SK-N-MC (cell line): Measurements from ENCODE around the gene RAB3IP.
A peak's percentile ranks its signal among the peaks of the same experiment; 100 is the strongest.

ENCODE experiments used
- DNase-seq: peaks from one replicate; pipeline ENCODE4 v3.0.0-alpha.2; 2011; ENCODE audit warnings: low read depth, low spot score
- H3K27ac ChIP-seq: fragments of 200-600 bp; sonication (generic); 2 replicates; pipeline ENCODE4 v1.5.1; 2016; ENCODE audit warnings: mixed run types
- H3K36me3 ChIP-seq: fragments of 200-600 bp; sonication (generic); 2 replicates; pipeline ENCODE4 v1.6.1; 2017; ENCODE audit warnings: antibody characterized with exemption, low read length, mixed read lengths; ENCODE audit not compliant: insufficient read depth
- H3K4me3 ChIP-seq: fragments of 200-600 bp; sonication (generic); 2 replicates; pipeline ENCODE4 v1.5.1; 2016
- H3K9ac ChIP-seq: fragments of 200-600 bp; sonication (generic); 2 replicates; pipeline ENCODE4 v1.8.0; 2017; ENCODE audit warnings: mixed run types, mixed read lengths; ENCODE audit not compliant: insufficient read length
- H3K9me3 ChIP-seq: fragments of 200-600 bp; sonication (generic); 2 replicates; pipeline ENCODE4 v1.6.1; 2017; ENCODE audit warnings: low read depth, mild to moderate bottlenecking, antibody characterized with exemption, low read length, moderate library complexity, mixed read lengths
- EZH2 ChIP-seq: fragments of 200-600 bp; sonication (generic); IDR thresholded peaks from one replicate; pipeline ENCODE4 v1.6.1; 2017; ENCODE audit warnings: antibody characterized with exemption
- FOXP2 ChIP-seq: optimal IDR thresholded peaks from 2 replicates; pipeline ENCODE3; 2011; ENCODE audit warnings: mild to moderate bottlenecking, moderate library complexity; ENCODE audit not compliant: insufficient read depth; ENCODE audit errors: extremely low read length, control extremely low read depth
- POLR2AphosphoS5 ChIP-seq: IDR thresholded peaks from 2 replicates; pipeline ENCODE4 v1.6.1; 2012; ENCODE audit warnings: mild to moderate bottlenecking, low read depth, low read length, borderline replicate concordance

RAB3IP gene

DNA sequence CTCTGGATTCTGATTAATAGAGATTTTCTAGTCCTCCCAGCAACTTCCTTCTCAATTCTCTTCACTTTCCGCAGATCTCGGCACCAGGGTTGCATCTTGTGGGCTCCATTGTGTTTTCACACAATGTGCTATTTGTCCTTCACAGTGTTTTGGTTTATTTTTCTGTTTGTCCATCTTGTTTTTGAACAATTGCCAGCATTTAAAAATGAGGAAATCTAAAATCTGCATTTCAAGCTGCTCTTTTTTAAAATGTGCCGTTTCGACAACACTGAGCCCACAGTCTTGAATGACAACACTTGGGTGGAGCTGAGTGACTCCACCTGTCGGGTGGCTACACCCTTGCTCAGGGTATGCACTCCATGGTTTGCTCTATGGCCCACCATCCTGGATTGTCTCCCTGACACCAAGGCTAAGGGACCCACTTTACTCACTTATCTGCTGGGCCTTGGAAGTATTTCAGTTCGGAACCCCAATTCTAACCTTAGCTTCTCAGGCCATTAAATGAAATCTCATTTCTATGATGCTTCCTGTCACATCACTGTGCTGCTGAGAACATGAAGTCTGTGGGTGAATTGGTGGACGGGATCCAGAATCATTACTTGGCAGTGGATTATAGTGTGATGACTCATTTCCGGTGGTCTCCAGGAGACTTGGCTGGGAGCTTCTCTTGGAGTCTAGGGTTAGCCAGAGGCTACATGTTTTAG is 82.9 kb downstream of the RAB3IP start:
- DNase-seq, result peak; percentile 95
- Histone ChIP-seq H3K4me3 (peak overlapping the region; percentile 65), H3K27ac (peak overlapping the region; percentile 58), H3K9ac (no peak overlapping the region), H3K9me3 (no peaks in the 10 kb centered on the region), H3K36me3 (no peaks in the 10 kb centered on the region)
- TF ChIP-seq POLR2AphosphoS5, result peak; percentile 54
- TF ChIP-seq EZH2, result no peak

- Histone ChIP-seq H3K27ac (0 out of 2 replicates have a peak overlapping the region, but pooled peaks have one; percentile 27), H3K9me3 (no peaks in the 10 kb centered on the region), H3K4me3 (peak overlapping the region; percentile 65), H3K9ac (no peak overlapping the region), H3K36me3 (no peaks in the 10 kb centered on the region)
- TF ChIP-seq FOXP2 (no peak), EZH2 (no peak), POLR2AphosphoS5 (no peak)
- DNase-seq, result no peak
These were observed 83.7 kb downstream of the RAB3IP start for GRCh38 chr12:69822201-69822860.

GRCh38 chr12:69824028-69824427 is 85.4 kb downstream of the RAB3IP start:
- Histone ChIP-seq H3K27ac (no peak overlapping the region), H3K4me3 (no peak overlapping the region), H3K36me3 (no peaks in the 10 kb centered on the region), H3K9me3 (no peaks in the 10 kb centered on the region), H3K9ac (no peak overlapping the region)
- TF ChIP-seq POLR2AphosphoS5 (no peak), FOXP2 (no peak), EZH2 (no peak)
- DNase-seq, result no peak

- no peak for TF ChIP-seq EZH2
- no peak for TF ChIP-seq POLR2AphosphoS5
- no peak for TF ChIP-seq FOXP2
- Histone ChIP-seq H3K27ac (no peak within 1 kb of the TSS), H3K36me3 (no peaks in the 10 kb centered on the region), H3K9ac (no peak within 1 kb of the TSS), H3K9me3 (no peaks in the 10 kb centered on the region), H3K4me3 (no peak within 1 kb of the TSS)
- DNase-seq, result no peak
These were observed 86.4 kb downstream of the RAB3IP start, which contains the start of gene MYRFL for GRCh38 chr12:69824966-69825560. TSS of gene MYRFL (plus strand) at chr12:69825227. CDS start at chr12:69825518, 291 bp downstream.

DNA sequence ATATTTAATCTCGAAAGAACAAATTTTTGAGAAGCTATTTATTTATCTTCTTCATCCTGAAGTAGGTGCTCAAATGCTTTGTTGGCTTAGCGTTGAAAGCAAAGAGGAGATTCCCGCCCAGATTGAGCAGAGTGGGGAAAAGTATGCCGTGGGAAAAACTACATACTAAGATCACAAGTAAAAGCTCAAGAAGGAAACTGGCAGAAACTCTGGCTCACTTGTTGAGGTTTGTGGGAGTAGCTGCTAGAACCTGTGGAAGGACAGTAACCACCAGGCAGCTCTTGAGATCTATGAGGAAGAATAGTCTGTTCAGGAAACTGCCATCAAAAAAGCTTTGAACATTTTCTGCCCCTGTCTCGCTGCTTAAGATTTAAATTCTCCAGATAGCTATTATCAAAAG is 90.2 kb downstream of the RAB3IP start:
- Histone ChIP-seq H3K36me3 (no peaks in the 10 kb centered on the region), H3K27ac (no peak overlapping the region), H3K9ac (no peak overlapping the region), H3K9me3 (no peaks in the 10 kb centered on the region), H3K4me3 (no peak overlapping the region)
- TF ChIP-seq POLR2AphosphoS5 (no peak), FOXP2 (no peak), EZH2 (no peak)
- no peak for DNase-seq

GRCh38 chr12:69833696-69834095 is 95.0 kb downstream of the RAB3IP start:
- no peak for DNase-seq
- TF ChIP-seq POLR2AphosphoS5 (no peak), FOXP2 (no peak), EZH2 (no peak)
- H3K36me3 ChIP-seq, result no peaks in the 10 kb centered on the region
- peak overlapping the region; percentile 98 for H3K27ac ChIP-seq
- no peaks in the 10 kb centered on the region for H3K9me3 ChIP-seq
- peak overlapping the region; percentile 61 for H3K4me3 ChIP-seq
- peak overlapping the region; percentile 9 for H3K9ac ChIP-seq

GRCh38 chr12:69834147-69834546 is 95.5 kb downstream of the RAB3IP start:
- no peaks in the 10 kb centered on the region for H3K36me3 ChIP-seq
- peak overlapping the region; percentile 9 for H3K9ac ChIP-seq
- no peak for TF ChIP-seq POLR2AphosphoS5
- peak overlapping the region; percentile 98 for H3K27ac ChIP-seq
- no peak for DNase-seq
- H3K9me3 ChIP-seq, result no peaks in the 10 kb centered on the region
- peak overlapping the region; percentile 61 for H3K4me3 ChIP-seq

DNA sequence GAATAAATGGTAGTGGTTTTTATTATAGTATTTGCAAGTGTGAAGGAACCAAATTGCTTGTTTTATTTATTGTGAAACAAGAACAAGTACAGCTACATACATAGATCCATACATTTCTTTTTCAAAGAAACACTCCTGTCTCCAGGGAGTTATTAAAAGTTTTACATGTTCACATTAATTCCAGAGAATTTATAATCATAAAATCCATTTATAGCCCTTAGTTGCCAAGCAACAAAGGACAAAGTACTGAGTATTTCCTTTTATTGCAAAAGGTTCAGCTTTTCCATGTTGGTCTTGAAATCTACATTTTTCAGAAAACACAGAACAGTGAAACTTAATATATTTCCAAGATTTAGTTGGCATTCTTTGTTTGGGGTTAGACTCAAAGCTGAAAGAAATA is 95.9 kb downstream of the RAB3IP start:
- DNase-seq, result peak; percentile 92
- Histone ChIP-seq H3K36me3 (no peaks in the 10 kb centered on the region), H3K27ac (peak overlapping the region; percentile 98), H3K9me3 (no peaks in the 10 kb centered on the region), H3K9ac (peak overlapping the region; percentile 69), H3K4me3 (peak overlapping the region; percentile 61)
- TF ChIP-seq POLR2AphosphoS5, result no peak
- no peak for TF ChIP-seq EZH2
- TF ChIP-seq FOXP2, result no peak

GRCh38 chr12:69835081-69835480 is 96.4 kb downstream of the RAB3IP start:
- no peaks in the 10 kb centered on the region for H3K36me3 ChIP-seq
- peak overlapping the region; percentile 61 for H3K4me3 ChIP-seq
- H3K9ac ChIP-seq, result peak overlapping the region; percentile 69
- no peak for DNase-seq
- no peaks in the 10 kb centered on the region for H3K9me3 ChIP-seq
- no peak for TF ChIP-seq POLR2AphosphoS5
- TF ChIP-seq FOXP2, result no peak
- no peak for TF ChIP-seq EZH2
- H3K27ac ChIP-seq, result peak overlapping the region; percentile 98
